GM21526 (cell line): Measurements from ENCODE around the gene BCAS2.
A peak's percentile ranks its signal among the peaks of the same experiment; 100 is the strongest.
"Not testable (repeated sequence)": the region's sequence is repeated elsewhere in the genome, so short reads cannot be mapped to it uniquely, and the experiment has no call there.

Experiments used
- ATAC-seq: cut with Tn5 transposase; IDR thresholded peaks from one replicate; pipeline ENCODE4 v1.9.1; 2021; ENCODE audit warnings: moderate library complexity; ENCODE audit not compliant: unreplicated experiment, low FRiP score

The BCAS2 gene

GRCh38 chr1:114581335-114582287 lies at the start of gene BCAS2:
Gene BCAS2, minus strand, starts transcription at chr1:114581615. Its CDS starts 24 bp downstream, at chr1:114581591.
- peak; percentile 98 for ATAC-seq

- ATAC-seq: no peak
Observed at GRCh38 chr1:114627107-114627506, 45.7 kb upstream of the BCAS2 start.

- ATAC-seq: no peak
Observed at GRCh38 chr1:114623364-114623763, 41.9 kb upstream of the BCAS2 start.

GRCh38 chr1:114620419-114620818 lies 39.0 kb upstream of the BCAS2 start:
- no peak for ATAC-seq

- no peak for ATAC-seq
Observed at GRCh38 chr1:114618606-114619005, 37.2 kb upstream of the BCAS2 start.

GRCh38 chr1:114610546-114611245 lies 29.3 kb upstream of the BCAS2 start:
- ATAC-seq: no peak

GRCh38 chr1:114609826-114610225 lies 28.4 kb upstream of the BCAS2 start:
- no peak for ATAC-seq

GRCh38 chr1:114609026-114609425 lies 27.6 kb upstream of the BCAS2 start:
- no peak for ATAC-seq

GRCh38 chr1:114607223-114607622 lies 25.8 kb upstream of the BCAS2 start:
- ATAC-seq: no peak

GRCh38 chr1:114597949-114598348 lies 16.5 kb upstream of the BCAS2 start:
- ATAC-seq: no peak

GRCh38 chr1:114595602-114596001 lies 14.2 kb upstream of the BCAS2 start:
- ATAC-seq: no peak

- no peak for ATAC-seq
Observed at GRCh38 chr1:114594046-114594445, 12.6 kb upstream of the BCAS2 start.

GRCh38 chr1:114589122-114589521 lies 7.7 kb upstream of the BCAS2 start:
- ATAC-seq: no peak

GRCh38 chr1:114588196-114588689 lies 6.8 kb upstream of the BCAS2 start:
- ATAC-seq: no peak

- no peak for ATAC-seq
Observed at GRCh38 chr1:114587203-114587991, 6.0 kb upstream of the BCAS2 start.

- ATAC-seq: no peak
Observed at GRCh38 chr1:114586513-114587047, 5.2 kb upstream of the BCAS2 start.

GRCh38 chr1:114585231-114585630 lies 3.8 kb upstream of the BCAS2 start:
- no peak for ATAC-seq

- ATAC-seq: no peak
Observed at GRCh38 chr1:114574365-114574764, 7.0 kb downstream of the BCAS2 start.

GRCh38 chr1:114564141-114564540 lies 17.3 kb downstream of the BCAS2 start:
- no peak for ATAC-seq

GRCh38 chr1:114562978-114563510 lies 18.4 kb downstream of the BCAS2 start:
- ATAC-seq: not testable (repeated sequence)
